GM23338 (cell line): ENCODE data around the gene GFOD1. TPM values are rescaled to one million over a fixed set of nuclear protein-coding genes. Genes with fewer than 3 reads are reported as not detected.

Source experiments
- ATAC-seq: fragments of 200-7000 bp; cut with Tn5 transposase; 3 replicates; pipeline ENCODE4 v1.9.1; 2020
- DNase-seq: peaks from one replicate; pipeline ENCODE4 v3.0.0-alpha.2; 2015; ENCODE audit warnings: low spot score
- H2AFZ ChIP-seq: fragments of 200-600 bp; sonication (generic); 2 replicates; pipeline ENCODE4 v1.8.0; 2016; ENCODE audit warnings: antibody characterized with exemption, mild to moderate bottlenecking, moderate library complexity
- H3F3A ChIP-seq: fragments of 200-600 bp; sonication (generic); replicated peaks from 2 replicates; pipeline ENCODE4 v1.8.0; 2017; ENCODE audit warnings: antibody characterized with exemption, mixed run types, low read depth
- H3K27ac ChIP-seq: fragments of 200-600 bp; sonication (generic); 2 replicates; pipeline ENCODE4 v1.6.1; 2016; ENCODE audit warnings: low read depth
- H3K27me3 ChIP-seq: fragments of 200-600 bp; sonication (generic); 2 replicates; pipeline ENCODE4 v1.8.0; 2016; ENCODE audit warnings: mild to moderate bottlenecking, mixed run types, moderate library complexity; ENCODE audit not compliant: insufficient read depth
- H3K36me3 ChIP-seq: fragments of 200-600 bp; sonication (generic); 2 replicates; pipeline ENCODE4 v1.8.0; 2016; ENCODE audit warnings: mild to moderate bottlenecking; ENCODE audit not compliant: insufficient read depth
- H3K4me1 ChIP-seq: fragments of 200-600 bp; sonication (generic); 2 replicates; pipeline ENCODE4 v1.8.0; 2016; ENCODE audit warnings: mild to moderate bottlenecking, moderate library complexity; ENCODE audit not compliant: insufficient read depth
- H3K4me2 ChIP-seq: fragments of 200-600 bp; sonication (generic); 2 replicates; pipeline ENCODE4 v1.7.1; 2017; ENCODE audit warnings: mixed run types
- H3K4me3 ChIP-seq: fragments of 200-600 bp; sonication (generic); 2 replicates; pipeline ENCODE4 v1.6.1; 2016; ENCODE audit warnings: mixed run types
- H3K79me2 ChIP-seq: fragments of 200-600 bp; sonication (generic); replicated peaks from 2 replicates; pipeline ENCODE4 v1.8.0; 2017; ENCODE audit warnings: mild to moderate bottlenecking; ENCODE audit not compliant: insufficient read depth
- H3K9me2 ChIP-seq: fragments of 200-600 bp; sonication (generic); 2 replicates; pipeline ENCODE4 v1.8.0; 2017; ENCODE audit not compliant: insufficient read depth
- H4K20me1 ChIP-seq: fragments of 200-600 bp; sonication (generic); replicated peaks from 2 replicates; pipeline ENCODE4 v1.8.0; 2017; ENCODE audit warnings: mild to moderate bottlenecking; ENCODE audit not compliant: insufficient read depth
- H3K27ac Mint-ChIP-seq: 2 replicates; pipeline ENCODE4 v1.8.0; 2020; ENCODE audit warnings: inconsistent platforms, mild to moderate bottlenecking, moderate library complexity, mixed read lengths
- H3K27me3 Mint-ChIP-seq: 3 replicates; pipeline ENCODE4 v1.8.0; 2022; ENCODE audit warnings: low read depth, mild to moderate bottlenecking, moderate library complexity, mixed read lengths, inconsistent platforms; ENCODE audit not compliant: insufficient read depth, poor library complexity
- H3K36me3 Mint-ChIP-seq: 3 replicates; pipeline ENCODE4 v1.8.0; 2021; ENCODE audit warnings: low read depth, mild to moderate bottlenecking, inconsistent platforms, moderate library complexity, mixed read lengths
- H3K4me1 Mint-ChIP-seq: 3 replicates; pipeline ENCODE4 v1.8.0; 2020; ENCODE audit warnings: mild to moderate bottlenecking, inconsistent platforms, mixed read lengths
- H3K4me3 Mint-ChIP-seq: 3 replicates; pipeline ENCODE4 v1.8.0; 2021; ENCODE audit warnings: moderate library complexity, mild to moderate bottlenecking, inconsistent platforms, mixed read lengths
- H3K9me3 Mint-ChIP-seq: 3 replicates; pipeline ENCODE4 v1.8.0; 2020; ENCODE audit warnings: moderate library complexity, mild to moderate bottlenecking, inconsistent platforms, mixed read lengths
- CREB1 ChIP-seq: fragments of 250-450 bp; sonication (Bioruptor Pico); IDR thresholded peaks from 2 replicates; pipeline ENCODE4 v1.5.0; 2020; ENCODE audit warnings: low read depth, mild to moderate bottlenecking, moderate library complexity
- ETS1 ChIP-seq: IDR thresholded peaks from 2 replicates; pipeline ENCODE4 v1.6.1; 2016; ENCODE audit warnings: antibody characterized with exemption
- EZH2 ChIP-seq: fragments of 200-600 bp; sonication (generic); IDR thresholded peaks from one replicate; pipeline ENCODE4 v1.8.0; 2017; ENCODE audit warnings: antibody characterized with exemption, mild to moderate bottlenecking, low read depth; ENCODE audit not compliant: unreplicated experiment
- EZH2phosphoT487 ChIP-seq: fragments of 200-600 bp; sonication (generic); IDR thresholded peaks from one replicate; pipeline ENCODE4 v1.8.1; 2018; ENCODE audit warnings: antibody characterized with exemption; ENCODE audit not compliant: unreplicated experiment
- JUNB ChIP-seq: IDR thresholded peaks from one replicate; pipeline ENCODE4 v1.6.1; 2016; ENCODE audit warnings: antibody characterized with exemption; ENCODE audit not compliant: unreplicated experiment
- NANOG ChIP-seq: IDR thresholded peaks from 2 replicates; pipeline ENCODE4 v1.6.1; 2016; ENCODE audit warnings: antibody characterized with exemption, borderline replicate concordance
- POLR2AphosphoS5 ChIP-seq: IDR thresholded peaks from 2 replicates; pipeline ENCODE4 v1.6.1; 2016; ENCODE audit warnings: antibody characterized with exemption, low read depth
- REST ChIP-seq: IDR thresholded peaks from one replicate; pipeline ENCODE4 v1.6.1; 2018; ENCODE audit warnings: antibody characterized with exemption; ENCODE audit not compliant: unreplicated experiment
- STAT1 ChIP-seq: IDR thresholded peaks from one replicate; pipeline ENCODE4 v1.6.1; 2016; ENCODE audit warnings: antibody characterized with exemption; ENCODE audit not compliant: unreplicated experiment
- ZNF114 ChIP-seq: fragments of 250-450 bp; sonication (Bioruptor Pico); IDR thresholded peaks from 2 replicates; pipeline ENCODE4 v1.5.0; 2020; ENCODE audit warnings: mild to moderate bottlenecking, moderate library complexity
- ZNF331 ChIP-seq: fragments of 250-450 bp; sonication (Bioruptor Pico); IDR thresholded peaks from 2 replicates; pipeline ENCODE4 v1.5.0; 2020; ENCODE audit warnings: low read depth, mild to moderate bottlenecking, moderate library complexity
- ZNF462 ChIP-seq: fragments of 250-450 bp; sonication (Bioruptor Pico); IDR thresholded peaks from 2 replicates; pipeline ENCODE4 v1.5.0; 2020; ENCODE audit warnings: mild to moderate bottlenecking, moderate library complexity
- polyA plus RNA-seq: library from polyadenylated mRNA; unstranded; fragments of >200 nt; fragmentation: Nextera tagmentation; extraction: Ambion mirVana; gene quantifications from 2 replicates; pipeline ENCODE4 v1.2.1, GENCODE V29; 2016
- total RNA-seq: library from RNA; depleted of rRNA; stranded (reverse); fragments of >200 nt; shearing (Covaris generic); gene quantifications from 2 replicates; pipeline ENCODE4 v1.2.3, GENCODE V29; 2014
- TF ChIP-seq, protein P1 (sequence below), 2 experiments: fragments of 200-600 bp in 1 of 2; sonication (generic) in 1 of 2; conservative IDR thresholded peaks; 2 replicates each; pipeline versions ENCODE4 v1.5.1 to v1.6.1; 2016 to 2017; ENCODE audit warnings: antibody characterized with exemption in 2 of 2, low read depth in 2 of 2, mild to moderate bottlenecking in 2 of 2, moderate library complexity in 1 of 2

Gene GFOD1
- total and polyA plus RNA-seq, 2 experiments from 2014 or later: 4.9 to 12.8 TPM

DNA sequence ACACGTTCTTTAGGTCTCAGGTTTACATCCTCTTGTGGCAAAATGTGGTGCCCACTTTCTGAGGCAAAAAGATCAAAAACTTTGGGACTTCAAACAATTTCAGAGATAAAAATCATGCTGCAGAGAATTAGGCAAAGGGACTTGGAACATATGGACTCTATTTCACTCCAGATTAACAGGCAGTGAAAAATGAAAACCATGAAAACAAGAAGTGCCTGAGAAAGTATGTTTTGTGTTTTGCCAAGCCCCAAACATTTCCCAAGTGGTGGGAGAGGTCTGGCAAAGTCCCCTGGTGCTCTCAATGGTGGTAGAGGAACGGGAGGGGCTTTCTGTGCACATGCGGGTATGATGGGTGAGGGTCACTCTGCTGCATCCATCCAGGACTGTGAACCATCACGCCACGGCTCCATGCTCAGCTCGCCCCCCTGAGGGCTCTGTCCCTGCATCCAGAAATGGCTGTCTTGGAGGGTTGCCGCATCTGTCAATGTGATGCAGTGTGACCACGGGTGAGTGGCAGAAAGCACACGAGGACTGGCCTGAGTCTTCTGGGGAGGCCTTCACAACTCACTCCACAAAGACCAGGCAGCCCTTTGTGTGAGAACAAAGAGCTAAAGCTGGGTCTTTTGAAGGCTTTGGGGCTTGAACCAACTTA is 115.9 kb downstream of the GFOD1 start:
- Histone ChIP-seq H3K4me2 (no peak overlapping the region), H3F3A (no peaks in the 10 kb centered on the region), H3K79me2 (no peaks in the 10 kb centered on the region), H3K4me1 (peaks cover 10% of the 10 kb centered on the region), H3K9me2 (peaks cover 3% of the 10 kb centered on the region; the same call in 1 of the 2 replicates), H4K20me1 (no peaks in the 10 kb centered on the region), H3K4me3 (no peak overlapping the region), H3K36me3 (no peaks in the 10 kb centered on the region; the same call in 1 of the 2 replicates), H3K27me3 (no peaks in the 10 kb centered on the region), H2AFZ (no peak overlapping the region), H3K27ac (no peak overlapping the region)
- peaks cover 7% of the 10 kb centered on the region for H3K27me3 Mint-ChIP-seq
- peaks cover 24% of the 10 kb centered on the region for H3K4me1 Mint-ChIP-seq
- no peaks in the 10 kb centered on the region for H3K36me3 Mint-ChIP-seq
- no peaks in the 10 kb centered on the region for H3K9me3 Mint-ChIP-seq
- DNase-seq (no peak), ATAC-seq (no peak)
- no peak overlapping the region for H3K4me3 Mint-ChIP-seq
- TF ChIP-seq ZNF114 (CRISPR knock-in tag): no peak
- TF ChIP-seq ZNF462 (CRISPR knock-in tag): no peak
- TF ChIP-seq EZH2: no peak
- no peak for TF ChIP-seq ETS1
- no peak for TF ChIP-seq POLR2AphosphoS5
- TF ChIP-seq REST: no peak
- no peak for TF ChIP-seq CREB1 (CRISPR knock-in tag)
- TF ChIP-seq, protein P1, sequence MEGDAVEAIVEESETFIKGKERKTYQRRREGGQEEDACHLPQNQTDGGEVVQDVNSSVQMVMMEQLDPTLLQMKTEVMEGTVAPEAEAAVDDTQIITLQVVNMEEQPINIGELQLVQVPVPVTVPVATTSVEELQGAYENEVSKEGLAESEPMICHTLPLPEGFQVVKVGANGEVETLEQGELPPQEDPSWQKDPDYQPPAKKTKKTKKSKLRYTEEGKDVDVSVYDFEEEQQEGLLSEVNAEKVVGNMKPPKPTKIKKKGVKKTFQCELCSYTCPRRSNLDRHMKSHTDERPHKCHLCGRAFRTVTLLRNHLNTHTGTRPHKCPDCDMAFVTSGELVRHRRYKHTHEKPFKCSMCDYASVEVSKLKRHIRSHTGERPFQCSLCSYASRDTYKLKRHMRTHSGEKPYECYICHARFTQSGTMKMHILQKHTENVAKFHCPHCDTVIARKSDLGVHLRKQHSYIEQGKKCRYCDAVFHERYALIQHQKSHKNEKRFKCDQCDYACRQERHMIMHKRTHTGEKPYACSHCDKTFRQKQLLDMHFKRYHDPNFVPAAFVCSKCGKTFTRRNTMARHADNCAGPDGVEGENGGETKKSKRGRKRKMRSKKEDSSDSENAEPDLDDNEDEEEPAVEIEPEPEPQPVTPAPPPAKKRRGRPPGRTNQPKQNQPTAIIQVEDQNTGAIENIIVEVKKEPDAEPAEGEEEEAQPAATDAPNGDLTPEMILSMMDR (conservative IDR thresholded peaks at IDR 0.05; ENCODE audit: low read depth in 2 of 2): no peak
- TF ChIP-seq STAT1: no peak
- no peak for TF ChIP-seq JUNB
- no peak for TF ChIP-seq NANOG
- TF ChIP-seq ZNF331: no peak
- TF ChIP-seq EZH2phosphoT487: no peak
- no peak overlapping the region for H3K27ac Mint-ChIP-seq
